ENCODE data around the gene CREBZF.

GRCh38 chr11:85626496-85626895 is 38.4 kb downstream of the CREBZF start:
- TF ChIP-seq CTCF (IDR thresholded peaks at IDR 0.05), result no peak
- no peak for TF ChIP-seq POLR2A (IDR thresholded peaks at IDR 0.05)
